ENCODE data around the gene CAMKK1.
"Not testable (repeated sequence)": the region's sequence is repeated elsewhere in the genome, so short reads cannot be mapped to it uniquely, and the experiment has no call there.

The CAMKK1 gene

GRCh38 chr17:3844556-3844955 is 48.3 kb downstream of the CAMKK1 start:
- not testable (repeated sequence) for DNase-seq

GRCh38 chr17:3843935-3844516 is 48.8 kb downstream of the CAMKK1 start:
- DNase-seq: peak; percentile 58

DNA sequence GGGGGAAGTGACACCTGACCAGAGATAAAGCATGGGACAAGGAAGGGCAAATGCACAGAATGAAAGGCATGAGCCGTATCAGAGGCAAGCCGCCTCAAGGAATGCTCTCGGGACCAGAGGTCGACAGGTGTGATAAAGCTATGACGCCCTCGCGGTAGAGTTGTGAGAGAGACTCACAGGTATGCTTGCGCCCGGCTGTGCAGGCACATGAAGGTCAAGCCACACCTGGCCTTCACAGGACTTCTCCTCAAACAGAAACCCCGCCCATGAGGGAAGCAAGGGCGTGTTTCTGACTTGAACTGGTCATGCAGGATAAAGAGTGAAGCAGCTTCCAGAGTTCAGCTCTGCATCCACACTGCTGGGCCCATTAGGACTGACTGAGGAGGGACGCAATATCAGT is 54.6 kb downstream of the CAMKK1 start:
- no peak for DNase-seq

- no peak for DNase-seq
These were observed 56.3 kb downstream of the CAMKK1 start for GRCh38 chr17:3836551-3836950.

DNA sequence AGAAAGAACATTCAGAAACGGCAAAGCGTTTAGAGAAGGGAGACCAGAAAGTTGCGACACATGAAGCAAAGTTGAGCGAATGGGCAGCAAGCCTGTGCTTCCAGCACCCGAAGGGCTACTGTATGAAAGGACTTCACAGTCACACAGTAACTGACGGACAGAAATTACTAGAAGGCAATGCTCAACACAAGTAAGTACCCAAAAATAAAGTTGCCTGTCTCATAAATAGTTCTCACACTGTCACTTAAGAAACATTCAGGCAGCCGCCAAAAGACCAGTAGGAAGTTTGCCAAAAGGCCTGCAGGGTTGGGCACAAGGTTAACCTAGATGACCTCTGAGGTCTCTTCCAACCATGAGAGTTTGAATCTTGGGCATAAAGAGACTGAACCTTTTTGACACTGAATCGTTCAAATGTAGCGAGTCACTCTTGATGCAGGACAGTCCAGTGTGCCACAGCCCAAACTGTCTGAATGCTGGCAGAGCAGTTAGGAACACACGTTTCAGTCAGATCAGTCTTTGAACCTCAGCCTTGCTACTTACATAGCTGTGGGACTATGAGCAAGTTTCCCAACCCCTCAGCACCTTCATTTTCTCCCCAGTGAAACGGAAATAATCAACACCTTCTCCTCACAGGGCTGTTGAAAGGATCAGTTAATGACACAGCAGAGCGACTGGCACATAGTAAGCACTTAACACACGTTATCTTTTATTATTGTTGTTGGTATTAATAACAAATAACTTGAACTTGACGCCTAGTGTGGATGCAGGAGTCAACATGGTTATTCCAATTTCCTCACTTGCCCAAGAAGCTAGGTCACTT is 57.2 kb downstream of the CAMKK1 start:
- no peak for DNase-seq

DNA sequence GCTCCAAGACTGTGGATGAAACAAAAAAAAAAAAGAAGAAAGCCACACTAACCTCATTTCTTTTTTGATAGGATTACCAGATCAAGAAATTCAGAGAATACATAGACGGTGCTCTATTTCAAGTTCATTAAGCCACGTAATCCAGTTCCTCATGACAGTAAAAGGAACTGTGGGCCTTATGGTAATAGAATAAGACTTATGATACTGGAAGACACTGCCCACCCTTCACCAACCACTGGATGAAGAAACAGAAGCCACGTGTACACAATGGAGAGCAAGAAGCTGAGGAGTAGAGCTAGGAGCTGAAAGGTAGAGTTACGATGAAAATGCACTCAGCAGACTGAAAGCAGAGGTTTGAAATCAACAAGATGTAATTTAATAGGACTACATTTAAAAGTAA is 58.0 kb downstream of the CAMKK1 start:
- DNase-seq: no peak

GRCh38 chr17:3828852-3829232 is 64.0 kb downstream of the CAMKK1 start:
- DNase-seq: no peak

DNA sequence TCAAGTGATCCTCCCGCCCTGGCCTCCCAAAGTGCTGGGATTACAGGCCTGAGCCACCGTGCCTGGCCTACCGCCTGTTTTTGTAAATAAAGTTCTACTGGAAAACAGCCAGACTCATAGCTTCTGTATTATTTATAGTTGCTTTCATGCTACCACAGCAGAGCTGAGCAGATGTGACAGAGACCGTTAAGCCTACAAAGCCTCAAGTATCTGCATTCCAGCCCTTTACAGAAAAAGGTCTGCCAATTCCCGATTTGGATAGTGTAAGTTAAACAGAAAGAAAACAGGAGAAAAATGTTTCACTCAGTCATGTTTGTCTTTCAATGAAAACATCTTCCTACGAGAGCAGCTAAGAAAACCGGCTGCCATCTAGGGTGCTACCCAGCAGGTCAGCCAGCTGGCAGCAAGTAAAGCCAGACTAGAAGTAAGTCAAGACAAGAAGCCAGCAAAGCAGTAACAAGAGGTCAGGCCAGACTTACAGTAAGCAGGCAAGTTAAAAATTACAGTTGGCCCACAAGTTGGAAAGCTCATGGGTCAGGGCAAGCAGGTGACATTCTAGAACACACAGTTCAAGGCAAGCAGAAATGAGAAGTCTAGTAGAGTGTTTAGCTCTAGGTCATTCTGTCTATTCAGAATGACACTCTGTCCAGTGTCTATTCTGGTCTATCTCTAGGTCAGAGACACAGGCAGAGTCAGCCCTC is 64.6 kb downstream of the CAMKK1 start:
- DNase-seq: no peak

DNA sequence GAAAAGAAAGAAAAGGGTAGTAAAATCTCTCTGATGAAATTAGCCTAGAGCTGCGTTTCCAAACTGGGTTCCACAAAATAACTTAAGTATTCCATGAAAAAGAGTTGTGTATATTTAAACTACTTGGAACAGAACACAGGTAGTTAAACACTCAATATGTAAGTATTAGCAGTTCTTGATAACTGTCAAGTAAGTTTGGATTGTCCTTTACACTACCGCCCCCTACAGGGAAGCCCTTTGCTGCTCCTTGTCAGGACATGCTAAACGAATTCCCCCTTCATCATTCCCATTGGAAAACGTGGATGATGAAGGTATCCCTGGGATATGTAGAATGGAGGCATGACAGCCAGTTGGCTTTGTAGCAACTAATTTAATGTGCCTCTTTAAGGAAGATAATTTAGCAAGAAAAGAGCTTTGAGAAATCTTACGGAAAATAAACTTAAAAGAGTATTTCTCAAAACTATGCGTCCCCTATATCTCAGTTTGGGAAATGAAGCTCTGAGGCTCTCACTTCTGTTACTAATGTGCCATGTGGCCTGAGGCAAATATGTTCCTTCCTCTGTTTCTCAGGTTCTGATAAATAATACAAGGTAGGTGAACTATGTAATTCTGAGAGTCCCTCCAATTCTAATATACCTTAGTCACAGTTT is 65.6 kb downstream of the CAMKK1 start:
- peak; percentile 82 for DNase-seq

DNA sequence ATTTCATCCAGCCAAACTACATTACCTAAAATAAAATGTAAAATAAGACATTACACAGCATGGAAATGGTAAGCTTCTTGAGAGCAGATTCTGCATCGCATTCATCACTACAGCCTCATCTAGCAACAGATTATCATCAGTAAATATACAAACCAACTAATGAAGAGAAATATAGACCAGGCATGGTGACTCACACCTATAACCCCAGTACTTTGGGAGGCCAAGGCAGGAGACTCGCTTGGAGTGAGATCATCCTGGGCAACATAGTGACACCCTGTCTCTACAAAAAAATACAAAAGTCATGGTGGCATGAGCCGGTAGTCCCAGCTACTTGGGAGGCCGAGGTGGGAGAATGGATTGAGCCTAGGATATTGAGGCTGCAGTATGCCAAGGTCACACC is 66.7 kb downstream of the CAMKK1 start:
- no peak for DNase-seq

DNA sequence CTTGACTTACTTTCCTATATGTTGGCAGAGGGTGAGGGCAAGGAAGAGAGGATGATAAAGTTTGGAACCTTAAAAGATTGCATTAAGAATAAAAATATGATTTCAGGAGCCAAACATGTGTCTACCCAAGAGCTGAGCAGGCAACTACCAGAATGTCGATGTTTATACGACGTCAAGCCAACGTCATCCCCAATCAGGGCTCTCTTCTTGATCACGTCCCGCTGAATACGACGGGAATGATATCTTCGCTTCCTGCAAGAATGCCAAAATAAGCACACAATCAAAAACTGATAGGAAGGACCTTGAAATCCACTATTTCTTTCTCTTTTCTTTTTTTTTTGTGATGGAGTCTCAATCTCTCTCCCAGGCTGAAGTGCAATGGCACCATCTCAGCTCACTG is 71.8 kb downstream of the CAMKK1 start:
- DNase-seq: no peak

GRCh38 chr17:3818786-3819185 is 74.1 kb downstream of the CAMKK1 start:
- DNase-seq: no peak

- no peak for DNase-seq
These were observed 74.8 kb downstream of the CAMKK1 start for GRCh38 chr17:3817851-3818605.

- no peak for DNase-seq
These were observed 76.9 kb downstream of the CAMKK1 start for GRCh38 chr17:3815925-3816324.

DNA sequence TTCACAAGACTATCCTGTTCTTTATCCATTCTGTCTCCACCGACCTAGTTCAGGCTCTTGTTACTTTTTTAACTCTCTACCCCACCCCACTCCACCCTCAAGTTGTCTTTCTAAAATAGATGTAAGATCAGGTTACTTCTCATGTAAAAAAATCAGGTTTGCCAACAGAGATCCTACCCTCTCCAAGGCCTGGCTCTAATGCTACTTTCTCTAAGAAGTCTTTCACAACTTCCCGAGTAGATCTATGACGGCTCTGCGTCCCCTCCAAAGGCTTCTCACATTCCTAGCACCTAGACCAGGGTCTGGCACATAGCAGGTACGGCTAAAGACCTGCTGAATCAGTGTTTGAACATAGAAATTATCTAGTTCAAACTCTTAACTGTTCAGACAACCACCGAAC is 77.7 kb downstream of the CAMKK1 start:
- no peak for DNase-seq

- DNase-seq: no peak
These were observed 78.5 kb downstream of the CAMKK1 start for GRCh38 chr17:3814361-3814760.

DNA sequence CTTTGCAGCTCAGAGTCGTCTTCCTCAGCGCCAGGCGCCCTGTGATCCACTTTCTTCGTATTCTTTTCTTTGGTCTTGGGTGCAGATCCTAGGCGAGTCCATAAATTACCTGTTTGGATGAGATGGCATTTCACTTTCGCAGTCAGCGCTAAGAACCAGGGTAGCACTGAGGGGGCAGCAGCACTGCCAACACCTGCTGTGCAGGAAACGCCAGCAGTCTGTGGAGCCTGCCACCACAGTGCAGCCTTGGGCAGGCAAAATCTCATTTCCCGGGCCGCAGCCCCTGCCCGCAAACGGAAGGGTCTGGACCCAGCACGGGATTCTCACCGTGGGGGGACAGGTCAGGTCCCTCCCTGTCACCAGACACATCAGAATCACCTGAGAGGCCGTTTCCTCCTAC is 79.7 kb downstream of the CAMKK1 start:
- DNase-seq: no peak

GRCh38 chr17:3812771-3813170 is 80.1 kb downstream of the CAMKK1 start:
- DNase-seq: no peak

- DNase-seq: no peak
These were observed 80.6 kb downstream of the CAMKK1 start for GRCh38 chr17:3812284-3812683.

Data from CD4-positive, alpha-beta T cell treated with Interleukin-21 for 1 hour (primary cell).